SK-MEL-5 (cell line): ENCODE measurements around the gene SMARCB1. TPM values are rescaled to one million over a fixed set of nuclear protein-coding genes. Genes with fewer than 3 reads are reported as not detected.
A peak's percentile ranks its signal among the peaks of the same experiment; 100 is the strongest.

ENCODE experiments used
- DNase-seq: peaks from one replicate; pipeline ENCODE4 v3.0.0-alpha.2; 2016; ENCODE audit warnings: low read depth, low spot score
- in situ Hi-C: cut with HindIII; loops from 2 replicates; pipeline ENCODE4 v1.10.0; 2016; ENCODE audit warnings: low sequenced_read_pairs, high pct_unique_total_duplicates, low pct_unique_long_range_greater_than_20kb
- polyA plus RNA-seq, 2 experiments: library from polyadenylated mRNA; depleted of rRNA; stranded (reverse); fragments of >200 nt; gene quantifications; 2 replicates each; pipeline ENCODE4 v1.2.3, GENCODE V29; 2015
- total RNA-seq: library from RNA; depleted of rRNA; stranded (reverse); fragments of >200 nt; shearing (Covaris generic); gene quantifications from 2 replicates; pipeline ENCODE4 v1.2.3, GENCODE V29; 2014; rRNA removed

The SMARCB1 gene
- total RNA-seq: 71.1 and 78.4 TPM in 2 replicates
- polyA plus RNA-seq (2015; cell fraction: cytosol; rRNA removed): 155 TPM in 2 replicates
- polyA plus RNA-seq (2015; cell fraction: nucleus; rRNA removed): 52.7 and 60.9 TPM in 2 replicates

GRCh38 chr22:23786752-23787599 is at the start of gene SMARCB1:
SMARCB1 (plus strand) TSS chr22:23786966; CDS start chr22:23787170, 204 bp downstream.
- peak; percentile 86 for DNase-seq
- in situ Hi-C loops: no loop called here

DNA sequence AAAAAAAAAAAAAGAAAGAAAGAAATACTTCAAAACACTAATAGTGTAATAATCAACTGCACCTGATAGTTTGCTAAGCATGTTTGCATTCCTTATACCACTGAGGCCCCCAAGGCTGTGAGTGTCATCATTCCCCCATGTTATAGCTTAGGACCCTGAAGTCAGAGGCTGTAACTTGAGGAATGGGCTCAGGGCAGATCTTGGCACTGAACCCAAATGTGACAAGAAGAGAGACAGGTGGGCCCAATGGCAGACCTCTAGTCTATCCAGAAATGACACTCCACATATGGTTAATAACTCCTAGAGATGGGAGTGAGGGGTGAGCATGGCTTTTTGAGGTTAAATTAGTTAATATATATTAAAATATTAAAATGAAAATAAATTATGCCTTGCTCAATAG is 49.1 kb upstream of the SMARCB1 start:
- in situ Hi-C loops: no loop called here
- no peak for DNase-seq

DNA sequence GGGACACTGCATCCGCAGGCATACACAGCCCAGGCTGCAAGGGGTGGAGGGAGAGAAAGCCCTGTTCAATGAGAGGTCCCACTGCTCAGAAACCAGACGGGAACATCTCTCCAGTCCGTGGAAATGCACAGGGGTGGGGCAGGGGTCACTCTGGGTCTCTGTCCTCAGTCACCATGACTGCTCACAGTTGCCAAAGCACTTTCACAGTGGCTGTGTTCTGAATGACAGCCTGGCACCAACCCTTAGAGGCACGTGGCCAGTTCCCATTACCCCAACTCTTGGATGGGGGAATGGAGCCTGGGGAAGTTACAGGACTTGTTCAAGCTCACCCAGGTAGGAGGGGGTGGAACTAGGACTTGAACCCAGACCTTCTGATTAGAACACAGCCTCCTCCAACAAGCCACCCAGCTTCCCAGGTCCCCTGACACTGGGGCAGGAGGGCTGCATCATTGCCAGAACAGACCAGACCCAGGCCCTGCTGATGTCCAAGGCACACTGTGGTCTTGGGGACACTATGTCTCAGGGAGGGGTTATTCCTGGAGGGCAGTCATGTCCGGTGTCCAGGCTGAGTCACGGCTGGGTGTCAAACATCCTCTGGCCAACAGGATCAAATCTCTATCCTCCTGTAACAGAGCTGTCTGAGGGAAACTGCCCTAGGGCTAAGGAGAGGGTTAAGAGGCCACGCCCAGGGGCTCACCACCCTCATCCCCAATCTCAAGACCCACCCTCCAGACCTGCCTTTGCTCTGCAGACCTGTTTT is 44.1 kb upstream of the SMARCB1 start:
- in situ Hi-C loops: no loop called here
- DNase-seq: no peak

GRCh38 chr22:23743303-23743705 is 43.5 kb upstream of the SMARCB1 start:
- in situ Hi-C loops: no loop called here
- no peak for DNase-seq

- in situ Hi-C loops: no loop called here
- DNase-seq: no peak
These were observed 42.8 kb upstream of the SMARCB1 start for GRCh38 chr22:23744001-23744400.

DNA sequence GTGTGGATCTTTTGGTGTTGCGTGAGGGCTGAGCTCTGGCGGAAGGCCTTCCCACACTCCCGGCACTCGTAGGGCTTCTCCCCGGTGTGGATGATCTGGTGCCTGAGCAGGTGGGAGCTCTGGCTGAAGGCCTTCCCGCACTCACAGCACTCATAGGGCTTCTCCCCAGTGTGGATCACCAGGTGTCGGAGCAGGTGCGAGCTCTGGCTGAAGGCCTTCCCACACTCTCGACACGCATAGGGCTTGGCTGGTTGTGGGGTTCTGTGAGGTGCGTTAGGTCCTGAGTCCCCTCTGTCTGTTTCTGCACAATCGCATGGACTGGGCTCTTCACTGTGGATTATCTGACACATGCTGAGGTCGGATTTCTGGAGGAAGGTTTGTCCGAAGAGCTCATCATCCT is 42.3 kb upstream of the SMARCB1 start:
- in situ Hi-C loops: no loop called here
- no peak for DNase-seq

DNA sequence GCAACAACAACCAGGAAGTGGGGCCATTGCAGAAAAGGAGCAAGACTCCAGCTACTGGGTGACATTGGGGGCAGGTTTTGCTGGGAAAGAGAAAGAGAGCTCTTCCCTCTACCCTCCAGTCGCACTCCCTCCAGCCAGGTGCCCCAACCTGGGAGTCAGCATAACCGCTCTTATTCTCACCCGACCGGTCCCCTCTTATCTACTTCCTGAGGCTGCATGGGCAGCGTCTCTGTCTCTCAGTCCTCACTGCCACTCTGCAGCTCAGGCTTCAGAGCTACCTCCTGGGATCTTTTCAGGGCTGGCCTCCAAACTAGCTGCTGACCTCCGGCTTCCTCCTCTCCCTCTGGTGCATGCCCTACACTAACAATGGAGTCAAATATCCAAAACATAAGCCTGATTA is 41.0 kb upstream of the SMARCB1 start:
- DNase-seq: no peak
- in situ Hi-C loops: no loop called here

- no peak for DNase-seq
- in situ Hi-C loops: no loop called here
These were observed 36.9 kb upstream of the SMARCB1 start for GRCh38 chr22:23749841-23750301.

- no peak for DNase-seq
- in situ Hi-C loops: no loop called here
These were observed 36.4 kb upstream of the SMARCB1 start for GRCh38 chr22:23750367-23750713.

DNA sequence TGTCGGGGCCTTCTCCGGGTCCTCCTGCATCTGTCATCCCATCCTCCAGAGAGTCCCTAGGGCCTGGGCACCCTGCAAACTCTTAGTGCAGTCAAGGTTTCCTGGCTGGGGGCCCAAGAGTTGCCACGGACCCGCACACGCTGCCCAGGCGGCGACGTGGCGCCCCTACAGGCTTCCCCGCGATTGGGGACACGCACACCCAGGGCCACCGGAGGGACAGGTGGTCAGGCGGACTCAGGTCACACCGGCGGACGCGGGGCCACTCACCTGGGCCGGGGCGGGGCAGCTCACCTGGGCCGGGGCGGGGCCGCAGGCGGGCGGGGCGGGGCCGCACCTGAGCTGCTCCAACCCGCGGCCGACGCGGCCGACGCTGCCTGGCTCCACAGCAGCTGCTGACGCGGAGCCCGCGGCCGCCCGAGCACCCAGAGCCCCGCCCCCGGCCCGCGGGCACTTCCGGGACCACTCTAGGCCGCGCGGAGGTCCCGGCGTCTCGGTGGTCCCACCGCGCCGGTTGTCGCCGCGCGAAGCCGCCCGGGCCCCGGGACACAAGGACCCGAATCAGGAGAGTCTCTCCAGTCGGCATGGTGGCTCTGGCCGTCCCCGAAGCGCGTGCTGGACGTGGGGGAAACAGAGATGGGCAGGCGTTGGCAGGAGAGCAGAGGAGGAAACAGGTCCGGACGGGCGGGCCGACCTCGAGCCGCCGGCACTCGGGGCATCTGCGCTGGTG is 35.9 kb upstream of the SMARCB1 start, which contains the start of gene ZNF70:
Gene ZNF70 (minus strand): TSS at position 399 of the 727 bp plus-strand sequence. CDS start 5,972 bp downstream, outside the sequence.
- DNase-seq: peak; percentile 78
- in situ Hi-C loops: no loop called here

- DNase-seq: peak; percentile 47
- in situ Hi-C loops: no loop called here
These were observed 35.2 kb upstream of the SMARCB1 start for GRCh38 chr22:23751441-23751996.

DNA sequence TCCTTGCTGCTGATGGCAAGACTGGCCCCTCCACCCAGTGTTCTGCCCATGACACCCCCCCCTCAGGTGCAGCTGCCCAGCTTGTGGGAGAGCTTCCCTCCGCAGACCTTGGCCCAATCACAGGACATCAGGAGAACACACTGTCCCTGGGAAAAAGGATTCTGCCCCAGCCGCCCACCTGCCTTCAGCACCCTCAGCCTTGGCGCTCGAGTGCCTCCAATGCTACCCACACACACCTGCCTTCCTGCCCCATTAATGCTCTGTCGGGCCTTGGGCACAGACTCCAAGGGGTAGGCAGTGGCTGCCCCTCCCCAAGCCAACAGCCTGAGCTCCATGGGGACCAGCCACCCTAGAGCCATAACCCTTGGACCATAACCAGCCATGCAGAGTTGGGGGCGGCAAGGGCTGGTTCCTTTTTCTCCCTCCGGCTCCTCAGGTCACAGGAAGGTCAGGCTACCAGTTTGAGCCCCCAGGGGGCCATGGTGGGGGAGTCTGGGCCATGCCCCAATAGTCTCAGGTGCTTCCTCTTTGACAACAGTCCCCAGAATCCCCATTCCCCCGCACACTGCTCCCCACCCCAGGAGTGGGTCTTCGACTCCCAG is 34.6 kb upstream of the SMARCB1 start:
- in situ Hi-C loops: no loop called here
- no peak for DNase-seq

GRCh38 chr22:23752750-23753149 is 34.0 kb upstream of the SMARCB1 start:
- DNase-seq: no peak
- in situ Hi-C loops: no loop called here

GRCh38 chr22:23753385-23753784 is 33.4 kb upstream of the SMARCB1 start:
- DNase-seq: no peak
- in situ Hi-C loops: no loop called here

GRCh38 chr22:23754220-23754919 is 32.4 kb upstream of the SMARCB1 start, which contains the start of gene VPREB3:
VPREB3 (minus strand) TSS chr22:23754425; CDS start chr22:23754363, 62 bp downstream.
- in situ Hi-C loops: no loop called here

DNA sequence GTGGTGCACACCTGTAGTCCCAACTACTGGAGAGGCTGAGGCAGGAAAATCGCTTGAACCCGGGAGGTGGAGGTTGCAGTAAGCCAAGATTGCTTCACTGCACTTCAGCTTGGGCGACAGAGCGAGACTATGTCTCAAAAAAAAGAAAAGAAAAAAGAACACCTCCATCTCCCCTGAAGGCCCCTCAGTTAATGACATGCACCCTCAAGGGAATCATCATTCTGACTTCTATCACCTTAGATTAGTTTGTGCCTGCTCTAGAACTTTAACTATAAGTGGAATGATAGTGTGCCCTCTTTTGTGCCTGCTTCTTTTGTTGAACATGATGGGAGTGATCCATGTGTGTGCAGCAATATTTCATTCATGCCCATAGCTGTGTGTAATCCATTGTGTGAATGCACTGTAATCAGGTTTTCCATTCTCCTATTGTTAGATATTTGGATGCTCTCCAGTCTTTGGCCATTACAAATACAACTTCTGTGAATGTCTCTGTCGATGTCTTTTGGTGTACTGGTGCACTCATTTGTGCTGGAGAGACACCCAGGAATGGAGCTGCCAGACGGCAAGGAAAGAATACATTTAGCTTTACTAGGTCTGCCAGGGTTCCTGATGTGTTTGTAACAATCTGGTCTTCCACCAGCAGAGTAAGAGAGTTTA is 31.7 kb upstream of the SMARCB1 start:
- in situ Hi-C loops: no loop called here
- no peak for DNase-seq

More at GRCh38 chr22:23754220-23754919, 32.4 kb upstream of the SMARCB1 start, which contains the start of gene VPREB3:
- DNase-seq: no peak
